GM12892 (cell line): Measurements from ENCODE around the gene TATDN2.
A peak's percentile ranks its signal among the peaks of the same experiment; 100 is the strongest.

Source experiments
- DNase-seq: peaks from one replicate; pipeline ENCODE4 v3.0.0; 2011; ENCODE audit not compliant: insufficient read length
- FAIRE-seq: peaks from 2 replicates; lab custom pipeline; 2011; peaks lifted over from hg19 to GRCh38; lab: Jason Lieb, UNC
- POLR2A ChIP-seq: IDR thresholded peaks from 2 replicates; pipeline ENCODE4 v1.6.1; 2011; ENCODE audit warnings: low read depth, low read length, control low read depth
- POLR2AphosphoS5 ChIP-seq: IDR thresholded peaks from 2 replicates; pipeline ENCODE4 v1.6.1; 2011; ENCODE audit warnings: low read depth, low read length, control low read depth
- TAF1 ChIP-seq: IDR thresholded peaks from 2 replicates; pipeline ENCODE4 v1.6.1; 2011; ENCODE audit warnings: low read depth, mild to moderate bottlenecking, control low read depth, low read length, borderline replicate concordance

The TATDN2 gene

DNA sequence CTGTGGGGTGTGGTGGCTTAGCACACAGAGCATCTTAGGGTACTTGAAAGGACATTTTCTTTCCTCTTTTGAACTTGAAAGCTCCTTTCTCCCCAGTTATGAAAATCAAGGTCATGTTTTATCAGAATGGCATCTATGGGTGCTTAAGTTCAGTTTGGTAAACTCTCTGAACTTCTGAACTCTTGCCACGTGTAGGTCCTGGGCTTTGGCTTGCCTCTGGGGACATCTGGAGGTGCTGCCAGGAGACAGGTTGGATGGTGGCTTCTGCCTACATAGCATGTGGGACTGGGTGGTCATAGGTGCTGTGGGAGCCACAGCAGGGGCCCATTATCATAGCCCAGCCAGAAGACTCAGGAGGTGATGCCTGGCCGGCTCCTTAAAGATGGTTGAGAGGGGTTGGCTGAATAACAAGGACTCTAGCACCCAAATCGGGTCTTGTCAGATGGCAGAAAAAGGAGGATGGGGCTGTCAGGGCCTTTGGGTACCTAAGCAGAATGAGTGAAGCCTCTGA, 28.9 kb downstream of the TATDN2 start:
- DNase-seq (no peak), FAIRE-seq (no peak)
- TF ChIP-seq POLR2AphosphoS5 (no peak), TAF1 (no peak), POLR2A (no peak)

GRCh38 chr3:10278501-10278900, 30.2 kb downstream of the TATDN2 start:
- DNase-seq (no peak), FAIRE-seq (no peak)
- TF ChIP-seq POLR2AphosphoS5: no peak; the same call in 1 of the 2 replicates
- no peak for TF ChIP-seq POLR2A
- no peak for TF ChIP-seq TAF1

GRCh38 chr3:10279384-10280176, 31.3 kb downstream of the TATDN2 start:
- FAIRE-seq (no peak), DNase-seq (no peak)
- no peak for TF ChIP-seq TAF1
- TF ChIP-seq POLR2A: no peak
- TF ChIP-seq POLR2AphosphoS5: no peak

GRCh38 chr3:10280177-10280529, 31.9 kb downstream of the TATDN2 start:
- FAIRE-seq: no peak
- DNase-seq: no peak
- TF ChIP-seq POLR2AphosphoS5 (no peak), POLR2A (no peak), TAF1 (no peak)

DNA sequence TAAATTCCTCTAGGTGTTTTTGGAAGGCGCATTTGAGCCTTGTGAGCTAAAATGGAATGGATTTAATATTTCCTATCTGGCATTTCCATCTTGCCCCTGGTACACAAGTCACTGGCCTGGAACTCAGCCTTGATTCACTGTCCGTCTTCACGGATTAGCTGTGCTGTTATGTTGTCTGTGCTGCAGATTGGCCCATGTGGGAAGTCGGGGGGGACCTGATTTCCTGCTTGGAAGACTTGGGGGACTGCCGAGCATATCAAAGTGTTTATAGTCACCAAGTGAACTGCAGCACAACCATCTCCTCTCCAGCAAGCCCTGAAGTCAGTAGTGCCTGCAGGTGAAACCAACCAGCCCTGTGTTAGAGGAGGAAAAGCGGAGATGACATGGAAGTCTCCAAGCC, 32.3 kb downstream of the TATDN2 start:
- TF ChIP-seq TAF1 (no peak), POLR2AphosphoS5 (no peak), POLR2A (no peak)
- DNase-seq (no peak), FAIRE-seq (no peak)

- FAIRE-seq: no peak
- DNase-seq: no peak
- TF ChIP-seq POLR2A: no peak
- no peak for TF ChIP-seq TAF1
- TF ChIP-seq POLR2AphosphoS5: no peak
Observed at GRCh38 chr3:10281951-10282350, 33.7 kb downstream of the TATDN2 start.

DNA sequence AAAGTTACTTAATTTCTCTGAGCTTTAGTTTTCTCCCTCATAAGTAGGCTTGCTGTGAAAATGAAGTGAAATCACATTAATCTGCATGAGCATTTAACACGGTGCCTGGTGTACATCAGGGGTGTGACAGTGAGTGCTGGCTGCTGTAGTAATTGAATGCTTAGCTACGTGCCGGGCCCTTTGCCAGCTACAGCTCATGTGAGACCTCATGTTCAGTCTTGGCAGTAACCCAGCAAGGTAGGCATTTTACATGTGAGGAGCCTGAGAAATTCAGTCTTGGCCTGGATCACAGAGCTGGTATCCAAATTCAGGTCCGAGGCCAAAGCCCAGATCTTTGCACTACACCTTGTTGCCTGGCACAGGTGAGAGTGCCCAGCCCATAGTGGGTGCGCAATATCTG, 35.4 kb downstream of the TATDN2 start:
- FAIRE-seq (no peak), DNase-seq (no peak)
- TF ChIP-seq POLR2A: no peak
- TF ChIP-seq POLR2AphosphoS5: no peak
- no peak for TF ChIP-seq TAF1

DNA sequence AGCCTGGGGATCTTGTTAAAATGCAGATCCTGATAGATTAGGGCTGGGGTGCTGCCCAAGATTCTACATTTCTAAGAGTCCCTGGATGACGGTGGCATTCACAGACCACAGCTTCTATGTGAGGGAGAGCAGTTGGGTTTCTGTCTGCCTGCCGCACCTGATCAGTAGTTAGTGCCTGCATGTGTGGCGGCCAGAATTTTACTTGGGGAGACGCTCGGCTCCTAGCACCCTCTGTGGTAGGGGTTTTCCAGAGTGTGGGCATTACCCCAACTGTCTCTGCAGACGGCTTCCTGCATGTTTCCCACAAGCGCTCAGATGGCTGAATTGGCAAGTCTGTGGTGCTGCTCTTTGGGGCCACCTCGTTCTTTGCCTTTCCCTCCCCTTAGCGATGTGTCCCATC, 36.2 kb downstream of the TATDN2 start:
- TF ChIP-seq POLR2AphosphoS5 (no peak), POLR2A (no peak), TAF1 (no peak)
- FAIRE-seq: peak; percentile 54
- DNase-seq: no peak

DNA sequence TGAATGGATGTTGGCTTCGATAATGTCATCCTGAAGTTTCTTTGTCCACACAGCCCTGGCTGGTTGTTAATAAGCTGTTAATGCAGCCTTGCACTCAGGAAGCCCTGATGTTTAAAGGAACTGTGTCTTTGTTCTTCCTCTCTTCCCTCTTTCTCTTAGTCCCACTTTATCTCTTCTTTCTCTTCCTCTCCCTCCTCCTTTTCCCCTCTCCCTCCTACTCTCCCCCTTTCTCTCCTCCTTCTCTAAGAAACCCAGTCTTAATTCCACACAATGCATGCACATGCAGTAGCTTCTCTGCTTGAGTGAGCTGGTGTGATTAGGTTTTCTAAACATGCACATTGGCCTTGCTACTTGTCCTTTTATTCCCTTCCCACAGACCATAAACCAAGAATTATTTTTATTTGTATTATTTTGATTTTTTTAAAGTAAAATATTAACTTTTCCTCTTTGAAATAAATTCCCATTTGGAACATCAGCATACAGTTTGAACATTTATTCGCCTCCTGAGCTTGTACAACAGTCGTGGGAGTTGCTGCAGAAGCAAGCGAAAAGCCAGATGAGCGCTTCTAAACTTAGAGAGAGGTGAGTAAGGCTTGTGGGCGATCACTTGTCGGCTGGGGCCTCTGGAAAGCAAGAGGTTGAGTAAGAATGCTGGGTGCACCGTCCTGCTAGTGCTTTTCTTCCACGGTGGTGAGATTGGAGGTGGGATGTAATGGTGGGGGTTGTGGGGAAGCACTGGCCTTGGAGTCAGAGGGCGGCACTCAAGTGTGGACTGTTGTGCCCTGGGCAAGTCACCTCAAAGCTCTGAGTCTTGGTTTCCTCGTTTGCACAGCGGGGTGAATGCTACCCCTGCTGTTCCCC, 37.2 kb downstream of the TATDN2 start:
- no peak for DNase-seq
- no peak for FAIRE-seq

GRCh38 chr3:10286133-10286524, 37.9 kb downstream of the TATDN2 start:
- no peak for DNase-seq
- no peak for TF ChIP-seq TAF1
- no peak for TF ChIP-seq POLR2A
- TF ChIP-seq POLR2AphosphoS5: no peak
- no peak for FAIRE-seq

More for the DNA sequence above, 37.2 kb downstream of the TATDN2 start:
- TF ChIP-seq TAF1 (no peak), POLR2A (no peak), POLR2AphosphoS5 (no peak)

- TF ChIP-seq POLR2A: peak; percentile 28; the same call in 1 of the 2 replicates
- TF ChIP-seq POLR2AphosphoS5: no peak
- DNase-seq (no peak), FAIRE-seq (no peak)
Observed at GRCh38 chr3:10286596-10287295, 38.5 kb downstream of the TATDN2 start.
